Tibial nerve (tissue), 3 donors: ENCODE measurements around the gene SDK2.

Source experiments
- CTCF ChIP-seq, 5 experiments: fragments of 200-600 bp in 3 of 5; fragments of 450-650 bp in 2 of 5; sonication (generic) in 3 of 5; IDR thresholded peaks; one replicate each; pipeline ENCODE4 v1.5.1; 2016 to 2019; ENCODE audit warnings: antibody characterized with exemption in 5 of 5, mild to moderate bottlenecking in 3 of 5, moderate library complexity in 2 of 5
- POLR2A ChIP-seq, 2 donors: fragments of 450-650 bp; IDR thresholded peaks; one replicate each; pipeline ENCODE4 v1.6.1; 2017; ENCODE audit warnings: antibody characterized with exemption in 2 of 2, mild to moderate bottlenecking in 2 of 2, moderate library complexity in 2 of 2

GRCh38 chr17:73585583-73585982 lies 58.7 kb downstream of the SDK2 start:
- TF ChIP-seq CTCF (IDR thresholded peaks at IDR 0.05) (no peak), POLR2A (IDR thresholded peaks at IDR 0.05) (no peak)
